HG02759 (cell line): Measurements from ENCODE around the gene PTPN13.
"Not testable (repeated sequence)": the region's sequence is repeated elsewhere in the genome, so short reads cannot be mapped to it uniquely, and the experiment has no call there.

Experiments
- ATAC-seq: cut with Tn5 transposase; IDR thresholded peaks from one replicate; pipeline ENCODE4 v1.9.1; 2021; ENCODE audit warnings: mild to moderate bottlenecking, moderate library complexity; ENCODE audit not compliant: unreplicated experiment

PTPN13 gene

GRCh38 chr4:86631166-86631565, 37.1 kb downstream of the PTPN13 start:
- ATAC-seq = no peak

DNA sequence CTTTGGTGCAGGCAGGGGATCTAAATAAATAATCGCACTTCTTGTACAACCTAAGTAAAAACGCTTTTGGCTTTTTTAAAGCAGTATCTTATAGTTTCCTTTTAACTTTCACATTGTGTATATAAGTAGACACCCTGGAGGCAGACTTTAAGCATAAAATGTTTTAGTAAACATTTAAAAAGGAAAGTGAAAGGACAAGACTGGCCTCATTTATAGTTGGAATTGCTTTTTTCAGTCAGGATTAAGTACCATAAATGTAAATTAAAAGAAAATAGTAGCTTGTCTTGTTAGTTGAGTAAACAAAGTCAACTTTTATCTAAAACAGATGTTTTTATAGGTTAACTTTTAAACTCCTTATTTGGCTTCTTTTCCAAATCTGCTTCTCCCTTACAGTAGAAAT, 39.7 kb downstream of the PTPN13 start:
- ATAC-seq = no peak

- no peak for ATAC-seq
Measured at GRCh38 chr4:86640469-86640868, 46.4 kb downstream of the PTPN13 start.

GRCh38 chr4:86641516-86642090, 47.5 kb downstream of the PTPN13 start:
- ATAC-seq = no peak

DNA sequence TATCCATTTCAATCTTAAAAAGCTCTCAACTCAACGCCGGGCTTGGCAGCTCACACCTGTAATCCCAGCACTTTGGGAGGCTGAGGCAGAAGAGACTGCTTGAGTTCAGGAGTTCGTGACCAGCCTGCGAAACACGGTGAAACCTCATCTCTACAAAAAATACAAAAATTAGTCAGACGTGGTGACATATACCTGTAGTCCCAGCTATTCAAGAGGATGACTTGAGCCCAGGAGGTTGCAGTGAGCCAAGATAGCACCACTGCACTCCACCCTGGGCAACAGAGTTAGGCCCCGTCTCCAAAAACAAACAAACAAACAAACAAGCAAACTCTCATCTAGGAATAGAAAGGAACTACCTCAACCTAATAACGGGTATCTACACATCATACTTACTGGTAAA, 50.8 kb downstream of the PTPN13 start:
- no peak for ATAC-seq

GRCh38 chr4:86652332-86652932, 58.3 kb downstream of the PTPN13 start:
- no peak for ATAC-seq

DNA sequence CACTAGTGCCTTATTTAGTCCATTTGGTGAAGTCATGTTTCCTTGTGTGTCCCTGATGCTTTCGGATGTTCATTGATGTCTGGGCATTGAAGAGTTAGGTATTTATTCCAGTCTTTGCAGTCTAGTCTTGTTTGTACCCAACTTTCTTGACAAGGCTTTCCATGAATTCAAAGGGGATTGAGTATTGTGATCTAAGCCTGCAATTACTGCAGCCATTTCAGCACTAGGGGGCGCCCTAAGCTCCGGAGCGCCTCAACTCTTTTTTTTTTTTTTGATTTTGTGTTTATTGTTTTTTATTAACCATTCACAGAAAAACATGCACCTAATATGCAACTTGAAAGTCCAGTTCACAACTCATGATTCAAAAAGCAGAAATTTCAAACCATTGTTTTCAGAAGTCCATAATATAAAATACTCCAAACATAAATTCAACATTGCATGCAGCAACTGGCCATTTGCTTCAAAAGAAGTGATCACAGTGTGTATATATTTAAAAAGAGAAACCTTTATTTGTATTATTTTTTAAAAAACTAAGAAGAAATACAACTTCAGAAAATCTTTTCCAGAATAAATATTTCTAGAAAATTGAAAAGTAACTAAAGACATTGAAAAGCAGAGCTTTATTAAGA, 59.2 kb downstream of the PTPN13 start:
- no peak for ATAC-seq

DNA sequence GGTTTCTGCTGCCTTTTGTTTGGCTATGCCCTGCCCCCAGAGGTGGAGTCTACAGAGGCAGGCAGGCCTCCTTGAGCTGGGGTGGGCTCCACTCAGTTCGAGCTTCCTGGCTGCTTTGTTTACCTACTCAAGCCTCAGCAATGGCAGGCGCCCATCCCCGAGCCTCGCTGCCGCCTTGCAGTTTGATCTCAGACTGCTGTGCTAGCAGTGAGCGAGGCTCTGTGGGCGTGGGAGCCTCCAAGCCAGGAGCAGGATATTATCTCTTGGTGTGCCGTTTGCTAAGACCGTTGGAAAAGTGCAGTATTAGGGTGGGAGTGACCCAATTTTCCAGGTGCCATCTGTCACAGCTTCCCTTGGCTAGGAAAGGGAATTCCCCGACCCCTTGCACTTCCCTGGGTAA, 62.7 kb downstream of the PTPN13 start:
- ATAC-seq = not testable (repeated sequence)

DNA sequence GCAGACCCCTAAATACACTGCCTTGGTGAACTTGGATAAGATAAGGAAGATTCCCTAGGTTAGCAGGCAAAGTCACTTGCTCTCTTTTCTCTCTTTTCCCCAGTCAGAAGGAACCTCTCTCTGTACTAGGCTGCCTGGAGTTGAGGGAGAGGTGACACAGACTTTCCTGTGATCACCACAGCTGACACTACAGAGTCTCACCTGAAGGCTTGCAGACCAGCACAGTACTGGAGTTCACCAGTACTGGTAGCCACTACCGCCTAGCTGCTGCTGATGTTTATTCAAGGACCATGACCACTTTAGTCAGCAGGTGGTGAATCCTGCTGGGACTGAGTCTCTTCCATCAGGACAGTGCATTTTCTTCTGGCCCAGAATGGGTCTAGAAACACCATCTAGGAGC, 63.3 kb downstream of the PTPN13 start:
- ATAC-seq = no peak

DNA sequence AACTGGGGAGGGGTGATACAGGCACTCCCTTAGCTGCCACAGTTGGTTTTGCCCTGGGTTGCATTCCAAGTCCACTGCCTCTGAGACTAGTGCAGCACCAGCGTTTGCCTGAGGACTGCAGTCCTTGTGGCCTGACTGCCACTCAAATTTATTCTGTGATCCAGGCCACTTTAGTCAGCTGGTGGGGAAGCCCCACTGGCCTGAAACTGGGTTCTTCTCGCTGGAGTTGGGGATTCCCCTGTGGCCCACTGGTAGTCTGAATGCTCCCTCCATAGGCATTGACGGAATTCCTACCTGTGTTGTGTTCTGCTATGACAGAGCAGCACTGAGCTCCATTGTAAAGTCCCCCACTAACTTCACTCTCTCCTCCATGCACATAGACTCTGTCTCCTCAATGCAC, 63.8 kb downstream of the PTPN13 start:
- no peak for ATAC-seq

GRCh38 chr4:86660401-86660800, 66.3 kb downstream of the PTPN13 start:
- no peak for ATAC-seq

DNA sequence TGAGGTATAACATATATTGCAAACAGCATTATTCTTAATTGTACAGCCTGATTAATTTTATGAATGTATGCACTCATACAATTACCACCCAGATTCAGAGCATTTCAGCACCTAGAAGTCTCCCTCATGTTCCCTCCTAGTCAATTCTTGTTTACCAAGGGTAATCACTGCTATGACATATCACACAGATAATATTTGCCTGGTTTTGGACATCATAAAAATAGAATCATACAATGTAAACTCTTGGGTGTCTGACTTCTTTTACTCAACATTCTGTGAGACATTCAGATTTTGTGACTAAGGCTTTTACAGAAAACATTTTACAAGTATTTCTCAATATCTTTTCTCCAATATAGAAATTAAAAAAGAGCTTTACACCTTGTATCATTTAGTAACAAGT, 66.9 kb downstream of the PTPN13 start:
- no peak for ATAC-seq

GRCh38 chr4:86661418-86661817, 67.3 kb downstream of the PTPN13 start:
- ATAC-seq = no peak

- ATAC-seq = no peak
Measured at GRCh38 chr4:86664959-86665358, 70.8 kb downstream of the PTPN13 start.

GRCh38 chr4:86670298-86670697, 76.2 kb downstream of the PTPN13 start:
- ATAC-seq = no peak

GRCh38 chr4:86670756-86671155, 76.6 kb downstream of the PTPN13 start:
- no peak for ATAC-seq

DNA sequence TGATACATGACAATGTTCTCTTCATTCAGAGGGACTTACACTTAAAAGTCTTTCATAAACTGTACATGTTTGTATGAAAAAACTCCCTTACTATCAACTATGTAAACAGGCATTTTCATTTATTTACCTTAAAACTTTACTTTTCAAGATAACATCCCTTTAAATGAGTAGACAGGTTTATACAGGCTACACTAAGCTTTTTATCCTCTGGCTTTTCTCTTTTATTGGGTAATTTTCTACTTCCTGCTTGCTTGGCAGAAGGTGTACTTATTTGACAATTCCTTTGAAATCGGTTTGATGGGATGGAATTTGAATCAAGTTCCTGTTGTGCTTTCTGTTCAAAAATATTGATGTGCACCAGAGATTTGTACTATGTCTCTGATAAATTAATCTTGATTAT, 81.4 kb downstream of the PTPN13 start:
- no peak for ATAC-seq

GRCh38 chr4:86678796-86679195, 84.7 kb downstream of the PTPN13 start:
- ATAC-seq = no peak

DNA sequence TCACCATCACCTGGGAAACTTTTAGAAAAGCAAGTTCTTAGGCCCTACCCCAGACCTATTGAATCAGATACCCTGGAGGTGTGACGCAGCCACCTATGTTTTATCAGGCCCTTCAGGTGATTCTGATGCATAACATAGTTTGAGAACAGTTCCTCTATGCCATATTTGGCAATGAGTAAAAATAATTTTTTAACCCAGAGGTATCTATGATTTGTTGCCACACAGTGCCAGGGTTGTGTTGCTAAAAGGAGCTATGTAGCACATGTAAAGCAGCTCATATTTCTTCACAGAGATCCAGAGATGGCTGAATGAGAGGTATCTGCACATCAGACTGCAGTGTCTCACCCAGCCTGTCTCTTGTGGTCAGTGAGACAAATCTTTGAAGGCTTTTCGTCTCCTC, 85.3 kb downstream of the PTPN13 start:
- ATAC-seq = no peak

DNA sequence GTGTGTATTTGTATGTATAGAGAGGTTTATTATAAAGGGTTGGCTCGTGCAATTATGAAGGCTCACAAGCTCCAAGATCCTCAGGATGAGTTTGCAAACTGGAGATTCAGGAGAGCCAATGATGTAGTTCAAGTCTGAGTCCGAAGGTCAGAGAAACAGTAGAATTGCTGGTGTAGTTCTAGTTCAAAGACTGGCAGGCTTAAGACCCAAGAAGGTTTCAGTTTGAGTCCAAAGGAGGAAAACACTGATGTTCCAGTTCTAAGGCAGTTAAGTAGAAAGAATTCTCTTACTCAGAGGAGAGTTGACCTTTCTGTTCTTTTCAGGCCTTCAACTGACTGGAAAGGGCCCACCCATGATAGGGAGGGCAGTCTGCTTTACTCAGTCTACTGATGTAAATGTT, 89.1 kb downstream of the PTPN13 start:
- no peak for ATAC-seq

DNA sequence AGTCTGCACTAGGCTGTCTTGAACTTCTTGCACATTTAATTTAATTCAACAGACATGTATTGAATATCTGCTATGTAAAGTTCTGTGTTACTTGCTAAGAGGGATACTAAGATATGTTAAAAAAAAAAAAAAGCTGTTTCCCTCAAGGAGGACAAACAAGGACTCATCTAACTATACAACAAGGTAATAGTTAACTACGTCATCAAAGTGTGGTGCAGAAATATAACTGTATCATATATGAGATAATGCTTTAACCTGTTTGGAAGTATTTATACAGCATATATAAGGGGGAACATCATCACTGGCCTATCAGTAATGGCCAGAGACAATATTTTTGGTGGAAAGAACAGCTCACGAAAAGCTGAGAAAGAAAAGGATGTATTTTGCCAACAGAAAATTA, 89.9 kb downstream of the PTPN13 start:
- no peak for ATAC-seq

- ATAC-seq = no peak
Measured at GRCh38 chr4:86685401-86685800, 91.3 kb downstream of the PTPN13 start.

- ATAC-seq = no peak
Measured at GRCh38 chr4:86686741-86687140, 92.6 kb downstream of the PTPN13 start.
